Rectal smooth muscle tissue (tissue), 1 donor: ENCODE results near the gene MLLT1.
A peak's percentile ranks its signal among the peaks of the same experiment; 100 is the strongest.

Experiments used
- H3K27ac ChIP-seq: one replicate; pipeline ENCODE4 v1.7.0; 2013; ENCODE audit warnings: low read depth, low read length, inconsistent platforms
- H3K27me3 ChIP-seq: one replicate; pipeline ENCODE4 v1.7.0; 2013; ENCODE audit warnings: low read length; ENCODE audit not compliant: control insufficient read depth, insufficient read depth
- H3K36me3 ChIP-seq: one replicate; pipeline ENCODE4 v1.7.0; 2013; ENCODE audit warnings: low read length; ENCODE audit not compliant: control insufficient read depth, insufficient read depth
- H3K4me1 ChIP-seq: one replicate; pipeline ENCODE4 v1.7.0; 2013; ENCODE audit warnings: low read length; ENCODE audit not compliant: control insufficient read depth, insufficient read depth
- H3K4me3 ChIP-seq: one replicate; pipeline ENCODE4 v1.7.0; 2013; ENCODE audit warnings: low read length
- H3K9ac ChIP-seq: one replicate; pipeline ENCODE4 v1.7.0; 2013; ENCODE audit warnings: low read length

MLLT1 gene

GRCh38 chr19:6263306-6263705 lies 16.5 kb downstream of the MLLT1 start:
- Histone ChIP-seq H3K27me3 (no peaks in the 10 kb centered on the region), H3K36me3 (peaks cover 3% of the 10 kb centered on the region), H3K4me3 (no peak overlapping the region), H3K4me1 (peaks cover 12% of the 10 kb centered on the region), H3K27ac (no peak overlapping the region), H3K9ac (no peak overlapping the region)

GRCh38 chr19:6262519-6262918 lies 17.3 kb downstream of the MLLT1 start:
- H3K27me3 ChIP-seq = no peaks in the 10 kb centered on the region
- no peak overlapping the region for H3K27ac ChIP-seq
- peaks cover 9% of the 10 kb centered on the region for H3K4me1 ChIP-seq
- H3K9ac ChIP-seq = no peak overlapping the region
- H3K4me3 ChIP-seq = no peak overlapping the region
- H3K36me3 ChIP-seq = peaks cover 3% of the 10 kb centered on the region

GRCh38 chr19:6261883-6262282 lies 17.9 kb downstream of the MLLT1 start:
- Histone ChIP-seq H3K4me3 (no peak overlapping the region), H3K36me3 (no peaks in the 10 kb centered on the region), H3K27ac (no peak overlapping the region), H3K9ac (no peak overlapping the region), H3K27me3 (no peaks in the 10 kb centered on the region), H3K4me1 (peaks cover 9% of the 10 kb centered on the region)

- H3K27ac ChIP-seq = no peak overlapping the region
Measured at GRCh38 chr19:6260912-6261650, 18.7 kb downstream of the MLLT1 start.

GRCh38 chr19:6260376-6260775 lies 19.4 kb downstream of the MLLT1 start:
- no peaks in the 10 kb centered on the region for H3K27me3 ChIP-seq
- no peak overlapping the region for H3K9ac ChIP-seq
- H3K27ac ChIP-seq = no peak overlapping the region
- H3K4me3 ChIP-seq = no peak overlapping the region
- H3K4me1 ChIP-seq = peaks cover 9% of the 10 kb centered on the region
- H3K36me3 ChIP-seq = no peaks in the 10 kb centered on the region

More at GRCh38 chr19:6260912-6261650, 18.7 kb downstream of the MLLT1 start:
- no peaks in the 10 kb centered on the region for H3K36me3 ChIP-seq
- no peaks in the 10 kb centered on the region for H3K27me3 ChIP-seq
- no peak overlapping the region for H3K9ac ChIP-seq
- H3K4me1 ChIP-seq = peaks cover 9% of the 10 kb centered on the region
- H3K4me3 ChIP-seq = no peak overlapping the region

GRCh38 chr19:6259312-6259861 lies 20.4 kb downstream of the MLLT1 start:
- H3K27ac ChIP-seq = no peak overlapping the region
- no peaks in the 10 kb centered on the region for H3K27me3 ChIP-seq
- H3K4me1 ChIP-seq = peaks cover 9% of the 10 kb centered on the region
- H3K9ac ChIP-seq = no peak overlapping the region
- no peak overlapping the region for H3K4me3 ChIP-seq
- no peaks in the 10 kb centered on the region for H3K36me3 ChIP-seq

GRCh38 chr19:6258812-6259311 lies 20.9 kb downstream of the MLLT1 start:
- H3K36me3 ChIP-seq = no peaks in the 10 kb centered on the region
- no peak overlapping the region for H3K9ac ChIP-seq
- no peak overlapping the region for H3K27ac ChIP-seq
- peaks cover 9% of the 10 kb centered on the region for H3K4me1 ChIP-seq
- H3K4me3 ChIP-seq = no peak overlapping the region
- no peaks in the 10 kb centered on the region for H3K27me3 ChIP-seq

GRCh38 chr19:6253954-6254733 lies 25.6 kb downstream of the MLLT1 start:
- Histone ChIP-seq H3K36me3 (no peaks in the 10 kb centered on the region), H3K4me1 (peaks cover 14% of the 10 kb centered on the region), H3K4me3 (no peak overlapping the region), H3K9ac (no peak overlapping the region), H3K27ac (no peak overlapping the region), H3K27me3 (no peaks in the 10 kb centered on the region)

GRCh38 chr19:6252066-6252465 lies 27.7 kb downstream of the MLLT1 start:
- H3K27me3 ChIP-seq = no peaks in the 10 kb centered on the region
- no peak overlapping the region for H3K4me3 ChIP-seq
- H3K27ac ChIP-seq = no peak overlapping the region
- H3K9ac ChIP-seq = no peak overlapping the region
- H3K4me1 ChIP-seq = peaks cover 16% of the 10 kb centered on the region
- H3K36me3 ChIP-seq = no peaks in the 10 kb centered on the region

- H3K27me3 ChIP-seq = no peaks in the 10 kb centered on the region
- no peak overlapping the region for H3K9ac ChIP-seq
- no peak overlapping the region for H3K4me3 ChIP-seq
- H3K36me3 ChIP-seq = no peaks in the 10 kb centered on the region
- peaks cover 16% of the 10 kb centered on the region for H3K4me1 ChIP-seq
- H3K27ac ChIP-seq = no peak overlapping the region
Measured at GRCh38 chr19:6250909-6251308, 28.9 kb downstream of the MLLT1 start.

GRCh38 chr19:6250024-6250615 lies 29.7 kb downstream of the MLLT1 start:
- no peaks in the 10 kb centered on the region for H3K27me3 ChIP-seq
- H3K4me3 ChIP-seq = no peak overlapping the region
- no peak overlapping the region for H3K9ac ChIP-seq
- H3K4me1 ChIP-seq = peaks cover 16% of the 10 kb centered on the region
- peak overlapping the region; percentile 9 for H3K27ac ChIP-seq
- no peaks in the 10 kb centered on the region for H3K36me3 ChIP-seq

- Histone ChIP-seq H3K9ac (no peak overlapping the region), H3K27ac (no peak overlapping the region), H3K36me3 (no peaks in the 10 kb centered on the region), H3K27me3 (no peaks in the 10 kb centered on the region), H3K4me1 (peaks cover 16% of the 10 kb centered on the region), H3K4me3 (no peak overlapping the region)
Measured at GRCh38 chr19:6249296-6249695, 30.5 kb downstream of the MLLT1 start.
